ENCODE data around the gene STRBP. TPM values are rescaled to one million over a fixed set of nuclear protein-coding genes. Genes with fewer than 3 reads are reported as not detected.
"Not testable (repeated sequence)": the region's sequence is repeated elsewhere in the genome, so short reads cannot be mapped to it uniquely, and the experiment has no call there.

STRBP gene
- total RNA-seq, 1 donor from 2014 or later = 9.1 TPM

- Histone ChIP-seq H3K9me3 (no peaks in the 10 kb centered on the region), H3K4me3 (no peak overlapping the region), H3K36me3 (no peaks in the 10 kb centered on the region), H3K27ac (no peak overlapping the region), H3K4me1 (no peaks in the 10 kb centered on the region), H3K27me3 (no peaks in the 10 kb centered on the region)
- DNase-seq (ENCODE audit: extremely low spot score in 2 of 2) = no peak
- TF ChIP-seq POLR2AphosphoS5 (IDR thresholded peaks at IDR 0.05; ENCODE audit: insufficient read depth in 1 of 2, low read depth in 1 of 2) (no peak), POLR2A (IDR thresholded peaks at IDR 0.05) (no peak)
- TF ChIP-seq, protein P1, sequence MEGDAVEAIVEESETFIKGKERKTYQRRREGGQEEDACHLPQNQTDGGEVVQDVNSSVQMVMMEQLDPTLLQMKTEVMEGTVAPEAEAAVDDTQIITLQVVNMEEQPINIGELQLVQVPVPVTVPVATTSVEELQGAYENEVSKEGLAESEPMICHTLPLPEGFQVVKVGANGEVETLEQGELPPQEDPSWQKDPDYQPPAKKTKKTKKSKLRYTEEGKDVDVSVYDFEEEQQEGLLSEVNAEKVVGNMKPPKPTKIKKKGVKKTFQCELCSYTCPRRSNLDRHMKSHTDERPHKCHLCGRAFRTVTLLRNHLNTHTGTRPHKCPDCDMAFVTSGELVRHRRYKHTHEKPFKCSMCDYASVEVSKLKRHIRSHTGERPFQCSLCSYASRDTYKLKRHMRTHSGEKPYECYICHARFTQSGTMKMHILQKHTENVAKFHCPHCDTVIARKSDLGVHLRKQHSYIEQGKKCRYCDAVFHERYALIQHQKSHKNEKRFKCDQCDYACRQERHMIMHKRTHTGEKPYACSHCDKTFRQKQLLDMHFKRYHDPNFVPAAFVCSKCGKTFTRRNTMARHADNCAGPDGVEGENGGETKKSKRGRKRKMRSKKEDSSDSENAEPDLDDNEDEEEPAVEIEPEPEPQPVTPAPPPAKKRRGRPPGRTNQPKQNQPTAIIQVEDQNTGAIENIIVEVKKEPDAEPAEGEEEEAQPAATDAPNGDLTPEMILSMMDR (IDR thresholded peaks at IDR 0.05) = no peak
- intact Hi-C loops (cut with DNase I) = no loop called here
These were observed 35.9 kb upstream of the STRBP start for GRCh38 chr9:123304340-123304691.

- TF ChIP-seq POLR2AphosphoS5 (IDR thresholded peaks at IDR 0.05; ENCODE audit: insufficient read depth in 1 of 2, low read depth in 1 of 2) = no peak
- TF ChIP-seq, protein P1 (IDR thresholded peaks at IDR 0.05) = no peak
- no peak for TF ChIP-seq POLR2A (IDR thresholded peaks at IDR 0.05)
- DNase-seq (ENCODE audit: extremely low spot score in 2 of 2) = no peak
- intact Hi-C loops (cut with DNase I) = no loop called here
These were observed 34.2 kb upstream of the STRBP start for GRCh38 chr9:123302348-123303214.

GRCh38 chr9:123301936-123302335 is 33.5 kb upstream of the STRBP start:
- H3K4me3 ChIP-seq; H3K27me3 ChIP-seq; H3K36me3 ChIP-seq; DNase-seq (ENCODE audit: extremely low spot score in 2 of 2); intact Hi-C loops (cut with DNase I); H3K9me3 ChIP-seq; H3K4me1 ChIP-seq; H3K27ac ChIP-seq: not testable (repeated sequence)

More at GRCh38 chr9:123302348-123303214, 34.2 kb upstream of the STRBP start:
- Histone ChIP-seq H3K4me3 (no peak overlapping the region), H3K36me3 (no peaks in the 10 kb centered on the region), H3K27me3 (no peaks in the 10 kb centered on the region), H3K9me3 (no peaks in the 10 kb centered on the region), H3K4me1 (no peaks in the 10 kb centered on the region), H3K27ac (no peak overlapping the region)

GRCh38 chr9:123300554-123300953 is 32.2 kb upstream of the STRBP start:
- Histone ChIP-seq H3K27ac (no peak overlapping the region), H3K4me3 (no peak overlapping the region), H3K27me3 (no peaks in the 10 kb centered on the region), H3K36me3 (no peaks in the 10 kb centered on the region), H3K9me3 (no peaks in the 10 kb centered on the region), H3K4me1 (no peaks in the 10 kb centered on the region)
- TF ChIP-seq POLR2A (IDR thresholded peaks at IDR 0.05) (no peak), POLR2AphosphoS5 (IDR thresholded peaks at IDR 0.05; ENCODE audit: insufficient read depth in 1 of 2, low read depth in 1 of 2) (no peak)
- TF ChIP-seq, protein P1 (IDR thresholded peaks at IDR 0.05) = no peak
- intact Hi-C loops (cut with DNase I) = no loop called here
- DNase-seq (ENCODE audit: extremely low spot score in 2 of 2) = no peak

- Histone ChIP-seq H3K9me3 (no peaks in the 10 kb centered on the region), H3K27me3 (no peaks in the 10 kb centered on the region), H3K36me3 (no peaks in the 10 kb centered on the region), H3K4me3 (no peak overlapping the region), H3K27ac (no peak overlapping the region), H3K4me1 (no peaks in the 10 kb centered on the region)
- no peak for DNase-seq (ENCODE audit: extremely low spot score in 2 of 2)
- intact Hi-C loops (cut with DNase I) = no loop called here
- TF ChIP-seq POLR2AphosphoS5 (IDR thresholded peaks at IDR 0.05; ENCODE audit: insufficient read depth in 1 of 2, low read depth in 1 of 2) = no peak
- TF ChIP-seq POLR2A (IDR thresholded peaks at IDR 0.05) = no peak
- TF ChIP-seq, protein P1 (IDR thresholded peaks at IDR 0.05) = no peak
These were observed 31.3 kb upstream of the STRBP start for GRCh38 chr9:123299558-123300126.
